Measurements from ENCODE around the gene RIC8B.

The RIC8B gene

DNA sequence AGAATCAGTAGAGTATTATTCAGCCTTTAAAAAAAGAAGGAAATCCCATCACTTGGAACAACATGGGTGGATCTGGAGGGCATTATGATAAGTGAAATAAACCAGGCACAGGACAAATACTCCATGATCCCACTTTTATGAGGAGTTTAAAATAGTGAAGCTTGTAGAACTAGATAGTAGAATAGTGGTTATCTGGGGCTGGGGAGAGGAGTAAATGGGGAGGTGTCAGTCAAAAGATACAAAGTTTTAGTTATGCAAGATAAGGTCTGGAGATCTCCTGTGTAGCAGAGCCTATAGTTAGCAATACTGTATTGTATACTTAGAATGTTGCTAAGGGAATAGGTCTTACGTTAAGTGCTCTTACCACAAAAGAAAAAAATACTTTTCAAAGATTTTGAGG lies 64.9 kb downstream of the RIC8B start:
- Histone ChIP-seq H3K4me3 (ENCODE audit: low read depth, low read length) (no peak overlapping the region), H3K27ac (no peak overlapping the region), H3K27me3 (ENCODE audit: insufficient read depth, low read depth, severe bottlenecking) (no peaks in the 10 kb centered on the region), H3K36me3 (no peaks in the 10 kb centered on the region), H3K9me3 (ENCODE audit: severe bottlenecking) (no peaks in the 10 kb centered on the region)
- TF ChIP-seq, protein P1, sequence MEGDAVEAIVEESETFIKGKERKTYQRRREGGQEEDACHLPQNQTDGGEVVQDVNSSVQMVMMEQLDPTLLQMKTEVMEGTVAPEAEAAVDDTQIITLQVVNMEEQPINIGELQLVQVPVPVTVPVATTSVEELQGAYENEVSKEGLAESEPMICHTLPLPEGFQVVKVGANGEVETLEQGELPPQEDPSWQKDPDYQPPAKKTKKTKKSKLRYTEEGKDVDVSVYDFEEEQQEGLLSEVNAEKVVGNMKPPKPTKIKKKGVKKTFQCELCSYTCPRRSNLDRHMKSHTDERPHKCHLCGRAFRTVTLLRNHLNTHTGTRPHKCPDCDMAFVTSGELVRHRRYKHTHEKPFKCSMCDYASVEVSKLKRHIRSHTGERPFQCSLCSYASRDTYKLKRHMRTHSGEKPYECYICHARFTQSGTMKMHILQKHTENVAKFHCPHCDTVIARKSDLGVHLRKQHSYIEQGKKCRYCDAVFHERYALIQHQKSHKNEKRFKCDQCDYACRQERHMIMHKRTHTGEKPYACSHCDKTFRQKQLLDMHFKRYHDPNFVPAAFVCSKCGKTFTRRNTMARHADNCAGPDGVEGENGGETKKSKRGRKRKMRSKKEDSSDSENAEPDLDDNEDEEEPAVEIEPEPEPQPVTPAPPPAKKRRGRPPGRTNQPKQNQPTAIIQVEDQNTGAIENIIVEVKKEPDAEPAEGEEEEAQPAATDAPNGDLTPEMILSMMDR (IDR thresholded peaks at IDR 0.05; ENCODE audit: low read depth, low read length), result no peak
- no peak for DNase-seq

DNA sequence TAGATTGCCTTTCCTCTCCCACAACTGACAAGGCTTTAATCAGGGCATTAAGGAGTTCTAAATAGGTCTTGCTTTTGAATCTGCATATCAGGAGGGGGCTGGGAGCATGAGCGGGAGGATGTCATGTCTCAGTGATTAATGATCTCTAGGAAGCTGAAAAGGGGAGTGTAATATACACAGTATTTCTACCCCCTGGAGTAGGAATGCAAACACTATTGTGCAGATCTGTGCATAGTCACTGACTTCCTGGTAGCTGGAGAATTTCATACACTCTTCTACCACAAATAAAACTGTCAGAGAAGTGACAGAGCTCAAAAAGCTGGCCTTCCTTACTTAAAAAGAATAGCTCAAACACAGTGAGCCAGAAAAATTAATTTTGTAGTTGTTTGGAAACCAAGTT lies 65.8 kb downstream of the RIC8B start:
- no peak for DNase-seq
- no peak overlapping the region for H3K27ac ChIP-seq
- H3K4me3 ChIP-seq (ENCODE audit: low read depth, low read length), result no peak overlapping the region
- H3K27me3 ChIP-seq (ENCODE audit: insufficient read depth, low read depth, severe bottlenecking), result no peaks in the 10 kb centered on the region
- H3K36me3 ChIP-seq, result no peaks in the 10 kb centered on the region
- TF ChIP-seq, protein P1 (IDR thresholded peaks at IDR 0.05; ENCODE audit: low read depth, low read length), result no peak
- H3K9me3 ChIP-seq (ENCODE audit: severe bottlenecking), result no peaks in the 10 kb centered on the region

DNA sequence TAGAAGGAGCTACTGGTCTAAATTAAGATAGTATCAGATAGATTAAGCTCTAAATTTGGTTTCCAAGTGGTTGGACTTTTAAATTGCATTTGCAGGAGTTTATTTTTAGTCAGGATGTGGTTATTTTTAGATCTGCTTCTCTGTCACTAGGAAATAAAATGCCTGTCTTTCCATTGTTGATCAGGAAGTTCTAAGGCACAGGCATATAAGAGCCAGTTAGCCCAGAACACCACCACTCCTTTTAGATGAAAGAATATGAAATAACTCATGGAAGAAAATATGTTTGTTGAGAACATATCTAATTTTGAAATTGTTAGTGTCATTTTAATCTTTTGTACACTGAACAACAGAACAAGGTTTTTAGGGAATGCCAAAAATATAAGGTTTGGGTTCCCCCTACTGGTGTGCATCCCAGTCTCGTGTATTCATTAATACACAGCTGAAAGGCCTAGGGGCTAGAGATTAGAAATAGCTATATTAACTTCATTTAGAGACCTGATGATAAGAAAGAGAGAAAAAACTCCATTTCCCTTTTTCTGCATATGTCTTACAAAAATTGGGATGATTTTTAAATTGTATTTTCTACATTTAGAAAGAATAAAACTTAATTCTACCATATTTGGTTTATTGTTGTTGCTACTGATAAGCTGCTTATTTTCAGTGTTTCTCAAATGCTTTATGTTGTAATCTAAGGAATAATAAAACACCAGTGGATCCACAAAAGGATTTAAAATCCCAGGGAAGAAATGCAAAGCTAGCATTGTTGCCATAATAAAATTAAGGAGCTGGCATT lies 67.2 kb downstream of the RIC8B start:
- TF ChIP-seq, protein P1 (IDR thresholded peaks at IDR 0.05; ENCODE audit: low read depth, low read length), result peak; percentile 27; the same call in 1 of the 2 replicates
- no peaks in the 10 kb centered on the region for H3K27me3 ChIP-seq (ENCODE audit: insufficient read depth, low read depth, severe bottlenecking)
- H3K27ac ChIP-seq, result no peak overlapping the region
- no peaks in the 10 kb centered on the region; the same call in 1 of the 2 replicates for H3K36me3 ChIP-seq
- DNase-seq, result peak; percentile 22
- H3K9me3 ChIP-seq (ENCODE audit: severe bottlenecking), result no peaks in the 10 kb centered on the region
- no peak overlapping the region for H3K4me3 ChIP-seq (ENCODE audit: low read depth, low read length)

DNA sequence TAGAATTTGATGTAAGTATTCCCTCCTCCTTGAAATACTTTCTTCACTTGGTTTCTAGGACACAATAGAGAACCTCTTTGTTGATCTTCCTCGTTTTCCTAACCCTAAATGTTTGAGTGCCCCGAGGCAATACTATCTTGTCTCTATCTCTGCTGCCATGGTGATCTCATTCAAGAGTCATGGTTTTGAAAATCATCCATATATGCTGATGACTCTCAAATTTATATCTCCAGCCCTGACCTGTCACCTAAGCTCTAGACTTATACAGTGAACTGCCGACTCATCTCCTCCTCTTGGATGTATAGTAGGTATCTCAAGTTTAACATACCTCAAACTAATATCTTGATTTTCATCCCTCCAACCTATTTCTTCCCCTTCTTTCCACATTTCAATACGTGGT lies 71.4 kb downstream of the RIC8B start:
- DNase-seq, result no peak
- Histone ChIP-seq H3K4me3 (ENCODE audit: low read depth, low read length) (no peak overlapping the region), H3K27me3 (ENCODE audit: insufficient read depth, low read depth, severe bottlenecking) (no peaks in the 10 kb centered on the region), H3K27ac (no peak overlapping the region), H3K36me3 (no peaks in the 10 kb centered on the region; the same call in 1 of the 2 replicates), H3K9me3 (ENCODE audit: severe bottlenecking) (no peaks in the 10 kb centered on the region)
- TF ChIP-seq, protein P1 (IDR thresholded peaks at IDR 0.05; ENCODE audit: low read depth, low read length), result no peak

DNA sequence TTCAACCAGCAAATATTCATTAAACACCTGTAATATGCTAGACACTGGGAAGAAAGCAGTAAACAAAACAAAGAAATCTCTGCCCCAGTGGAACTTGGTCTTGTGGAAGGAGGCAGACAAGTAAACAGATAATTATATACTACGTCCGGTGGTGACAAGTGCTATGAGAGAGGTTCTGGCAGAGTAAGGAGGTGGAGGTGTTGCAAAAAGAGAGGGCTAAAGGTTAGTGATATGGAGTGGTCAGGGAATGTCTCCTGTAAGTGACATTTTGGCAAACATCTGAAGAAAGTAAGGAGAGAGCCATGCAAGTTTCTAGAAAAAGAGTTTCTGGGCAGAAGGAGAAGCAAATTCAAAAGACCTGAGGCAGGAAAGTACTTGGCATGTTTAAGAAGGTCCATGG lies 73.4 kb downstream of the RIC8B start:
- Histone ChIP-seq H3K36me3 (peaks cover 5% of the 10 kb centered on the region), H3K27me3 (ENCODE audit: insufficient read depth, low read depth, severe bottlenecking) (no peaks in the 10 kb centered on the region), H3K9me3 (ENCODE audit: severe bottlenecking) (no peaks in the 10 kb centered on the region), H3K4me3 (ENCODE audit: low read depth, low read length) (no peak overlapping the region), H3K27ac (no peak overlapping the region)
- TF ChIP-seq, protein P1 (IDR thresholded peaks at IDR 0.05; ENCODE audit: low read depth, low read length), result no peak
- DNase-seq, result no peak

DNA sequence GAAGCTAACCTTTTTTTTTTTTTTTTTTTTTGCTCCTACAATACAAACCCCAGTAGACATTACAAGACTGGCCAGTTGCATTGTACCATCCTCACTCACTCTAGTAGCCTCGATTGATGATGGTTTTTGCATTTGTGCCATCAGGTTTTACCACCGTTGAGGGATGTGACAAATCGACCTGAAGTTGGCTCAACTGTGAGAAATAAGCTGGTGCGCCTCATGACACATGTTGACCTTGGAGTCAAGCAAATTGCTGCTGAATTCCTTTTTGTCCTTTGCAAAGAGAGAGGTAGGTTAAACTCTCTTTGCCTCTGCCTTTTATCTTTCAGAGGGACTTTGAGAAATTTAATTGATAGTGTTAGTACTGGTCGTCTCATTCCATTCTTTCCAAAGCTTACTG lies 76.8 kb downstream of the RIC8B start:
- DNase-seq, result no peak
- Histone ChIP-seq H3K27me3 (ENCODE audit: insufficient read depth, low read depth, severe bottlenecking) (no peaks in the 10 kb centered on the region), H3K36me3 (peaks cover 5% of the 10 kb centered on the region), H3K4me3 (ENCODE audit: low read depth, low read length) (no peak overlapping the region), H3K9me3 (ENCODE audit: severe bottlenecking) (no peaks in the 10 kb centered on the region), H3K27ac (no peak overlapping the region)
- TF ChIP-seq, protein P1 (IDR thresholded peaks at IDR 0.05; ENCODE audit: low read depth, low read length), result no peak

Data from WERI-Rb-1 (cell line).